GM12874 (cell line): ENCODE results near the gene BLM.

Source experiments
- CTCF ChIP-seq: IDR thresholded peaks from 2 replicates; pipeline ENCODE4 v1.5.1; 2011; ENCODE audit warnings: low read depth, mild to moderate bottlenecking, control low read depth, low read length, moderate library complexity; ENCODE audit not compliant: insufficient read depth

BLM gene

DNA sequence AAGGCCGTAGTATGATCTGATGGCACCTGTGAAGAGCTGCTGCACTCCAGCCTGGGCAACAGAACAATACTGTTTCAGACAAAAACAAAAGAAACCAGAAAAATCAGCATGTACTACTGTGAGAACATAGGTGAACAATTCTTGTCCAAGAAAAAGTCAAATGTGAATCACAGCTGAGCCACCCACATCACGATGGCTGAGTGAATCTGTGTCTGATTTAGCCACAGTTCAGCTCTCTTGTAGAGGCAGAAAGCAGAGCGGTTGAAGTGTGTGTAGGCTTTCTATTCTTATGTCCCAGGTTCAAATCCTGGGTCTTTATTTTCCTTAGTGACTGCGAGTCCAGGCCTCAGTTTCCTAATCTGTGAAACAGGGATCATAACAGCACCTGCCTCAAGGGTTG lies 146.8 kb downstream of the BLM start:
- no peak for TF ChIP-seq CTCF

- TF ChIP-seq CTCF: no peak
Observed at GRCh38 chr15:90864507-90864906, 147.4 kb downstream of the BLM start.

DNA sequence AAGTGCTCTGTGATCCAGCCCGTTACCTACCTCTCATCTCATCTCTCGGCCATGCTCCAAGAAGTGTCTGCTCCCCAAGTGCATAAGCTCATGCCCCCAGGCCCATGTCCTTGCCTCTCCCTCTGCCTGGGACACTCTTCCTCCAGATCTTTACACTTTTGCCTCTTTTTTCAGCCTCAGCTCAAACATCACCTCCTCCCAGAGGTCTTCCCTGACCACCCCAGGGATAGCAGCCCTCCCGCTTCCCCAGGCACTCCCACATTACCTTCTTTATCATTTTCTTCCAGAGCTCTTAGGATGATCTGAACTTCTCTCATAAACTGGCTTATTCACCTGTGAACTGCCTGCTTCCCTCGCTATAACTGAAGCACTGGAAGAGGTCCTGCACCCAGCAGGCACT lies 148.6 kb downstream of the BLM start:
- no peak for TF ChIP-seq CTCF
